SU-DHL-6 (cell line): Measurements from ENCODE around the gene MAGI3.

ENCODE experiments used
- H2AFZ ChIP-seq: fragments of 200-600 bp; sonication (generic); 2 replicates; pipeline ENCODE4 v1.6.1; 2014; ENCODE audit warnings: low read depth, mild to moderate bottlenecking, moderate library complexity, mixed read lengths, antibody characterized with exemption, low read length; ENCODE audit not compliant: severe bottlenecking
- H3F3A ChIP-seq: fragments of 200-600 bp; shearing (Covaris generic); 2 replicates; pipeline ENCODE4 v1.6.0; 2016; ENCODE audit warnings: antibody characterized with exemption, mild to moderate bottlenecking; ENCODE audit not compliant: insufficient read depth
- H3K27ac ChIP-seq: fragments of 200-600 bp; sonication (generic); 2 replicates; pipeline ENCODE4 v1.5.1; 2016; ENCODE audit warnings: low read depth, mild to moderate bottlenecking, low read length, moderate library complexity, mixed read lengths
- H3K27me3 ChIP-seq: fragments of 200-600 bp; sonication (generic), shearing (Covaris generic); 2 replicates; pipeline ENCODE4 v1.6.0; 2014; ENCODE audit warnings: mild to moderate bottlenecking, low read length
- H3K36me3 ChIP-seq: fragments of 200-600 bp; sonication (generic); 2 replicates; pipeline ENCODE4 v1.6.1; 2014; ENCODE audit warnings: mild to moderate bottlenecking, low read length, mixed read lengths
- H3K4me2 ChIP-seq: fragments of 300-600, 200-600 bp; shearing (Covaris generic), sonication (generic); 2 replicates; pipeline ENCODE4 v1.6.0; 2014; ENCODE audit warnings: low read length, low read depth, mild to moderate bottlenecking; ENCODE audit not compliant: poor library complexity, severe bottlenecking
- H3K4me3 ChIP-seq: fragments of 200-600 bp; sonication (generic); 2 replicates; pipeline ENCODE4 v1.5.1; 2014; ENCODE audit warnings: antibody characterized with exemption, low read length, mild to moderate bottlenecking, mixed read lengths; ENCODE audit not compliant: insufficient read depth, poor library complexity, severe bottlenecking
- H3K79me2 ChIP-seq: fragments of 200-600 bp; sonication (generic); 2 replicates; pipeline ENCODE4 v1.6.1; 2014; ENCODE audit warnings: mild to moderate bottlenecking, low read length, moderate library complexity; ENCODE audit not compliant: insufficient read depth
- H3K9ac ChIP-seq: fragments of 200-600 bp; sonication (generic); 2 replicates; pipeline ENCODE4 v1.7.0; 2014; ENCODE audit warnings: mild to moderate bottlenecking, low read length
- H3K9me2 ChIP-seq: fragments of 200-600 bp; sonication (generic); replicated peaks from 2 replicates; pipeline ENCODE4 v1.6.1; 2014; ENCODE audit warnings: low read length; ENCODE audit not compliant: insufficient read depth
- H3K9me3 ChIP-seq: fragments of 200-600 bp; sonication (generic); 2 replicates; pipeline ENCODE4 v1.6.1; 2014; ENCODE audit warnings: low read length, mixed read lengths; ENCODE audit not compliant: insufficient read depth
- H4K20me1 ChIP-seq: fragments of 200-600 bp; sonication (generic); 2 replicates; pipeline ENCODE4 v1.6.1; 2014; ENCODE audit warnings: low read depth, mild to moderate bottlenecking, antibody characterized with exemption, low read length, moderate library complexity, mixed read lengths
- EZH2phosphoT487 ChIP-seq: fragments of 200-600 bp; sonication (generic), shearing (Covaris generic); conservative IDR thresholded peaks from 2 replicates; pipeline ENCODE4 v1.6.1; 2018; ENCODE audit warnings: mild to moderate bottlenecking, antibody characterized with exemption, low read length, moderate library complexity, mixed read lengths
- TF ChIP-seq, protein P1 (sequence below): fragments of 200-600 bp; sonication (generic); IDR thresholded peaks from one replicate; pipeline ENCODE4 v1.5.1; 2017; ENCODE audit warnings: antibody characterized with exemption, mild to moderate bottlenecking, low read length, moderate library complexity; ENCODE audit not compliant: insufficient read depth, poor library complexity, severe bottlenecking

Gene MAGI3

DNA sequence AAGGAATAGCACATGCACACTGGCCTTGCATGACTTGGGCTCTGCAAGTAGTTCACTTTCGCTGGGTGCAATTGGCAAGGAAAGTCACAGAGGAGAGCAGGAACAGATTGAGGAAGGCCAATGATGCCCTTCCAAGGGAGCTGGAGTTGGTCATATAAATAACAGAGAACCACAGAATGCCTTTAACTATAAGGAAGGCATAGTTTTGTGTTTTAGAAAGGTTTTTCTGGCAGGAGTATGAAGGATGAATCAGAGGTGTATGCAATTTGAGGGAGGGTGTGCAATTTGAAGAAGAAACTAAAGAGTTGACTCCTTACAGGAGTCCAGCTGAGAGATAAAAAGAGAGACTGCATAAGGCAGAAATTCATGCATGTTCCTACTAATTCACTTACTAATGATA lies 256.8 kb downstream of the MAGI3 start:
- H3K9ac ChIP-seq: no peak overlapping the region
- TF ChIP-seq, protein P1, sequence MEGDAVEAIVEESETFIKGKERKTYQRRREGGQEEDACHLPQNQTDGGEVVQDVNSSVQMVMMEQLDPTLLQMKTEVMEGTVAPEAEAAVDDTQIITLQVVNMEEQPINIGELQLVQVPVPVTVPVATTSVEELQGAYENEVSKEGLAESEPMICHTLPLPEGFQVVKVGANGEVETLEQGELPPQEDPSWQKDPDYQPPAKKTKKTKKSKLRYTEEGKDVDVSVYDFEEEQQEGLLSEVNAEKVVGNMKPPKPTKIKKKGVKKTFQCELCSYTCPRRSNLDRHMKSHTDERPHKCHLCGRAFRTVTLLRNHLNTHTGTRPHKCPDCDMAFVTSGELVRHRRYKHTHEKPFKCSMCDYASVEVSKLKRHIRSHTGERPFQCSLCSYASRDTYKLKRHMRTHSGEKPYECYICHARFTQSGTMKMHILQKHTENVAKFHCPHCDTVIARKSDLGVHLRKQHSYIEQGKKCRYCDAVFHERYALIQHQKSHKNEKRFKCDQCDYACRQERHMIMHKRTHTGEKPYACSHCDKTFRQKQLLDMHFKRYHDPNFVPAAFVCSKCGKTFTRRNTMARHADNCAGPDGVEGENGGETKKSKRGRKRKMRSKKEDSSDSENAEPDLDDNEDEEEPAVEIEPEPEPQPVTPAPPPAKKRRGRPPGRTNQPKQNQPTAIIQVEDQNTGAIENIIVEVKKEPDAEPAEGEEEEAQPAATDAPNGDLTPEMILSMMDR: no peak
- TF ChIP-seq EZH2phosphoT487: no peak
- no peak overlapping the region for H3K4me3 ChIP-seq
- H3K4me2 ChIP-seq: no peak overlapping the region
- no peaks in the 10 kb centered on the region for H3K79me2 ChIP-seq
- H3K36me3 ChIP-seq: no peaks in the 10 kb centered on the region
- no peak overlapping the region for H2AFZ ChIP-seq
- H3K9me3 ChIP-seq: no peaks in the 10 kb centered on the region
- no peaks in the 10 kb centered on the region for H4K20me1 ChIP-seq
- H3F3A ChIP-seq: no peaks in the 10 kb centered on the region
- H3K9me2 ChIP-seq: no peaks in the 10 kb centered on the region
- H3K27ac ChIP-seq: no peak overlapping the region
- H3K27me3 ChIP-seq: no peaks in the 10 kb centered on the region

DNA sequence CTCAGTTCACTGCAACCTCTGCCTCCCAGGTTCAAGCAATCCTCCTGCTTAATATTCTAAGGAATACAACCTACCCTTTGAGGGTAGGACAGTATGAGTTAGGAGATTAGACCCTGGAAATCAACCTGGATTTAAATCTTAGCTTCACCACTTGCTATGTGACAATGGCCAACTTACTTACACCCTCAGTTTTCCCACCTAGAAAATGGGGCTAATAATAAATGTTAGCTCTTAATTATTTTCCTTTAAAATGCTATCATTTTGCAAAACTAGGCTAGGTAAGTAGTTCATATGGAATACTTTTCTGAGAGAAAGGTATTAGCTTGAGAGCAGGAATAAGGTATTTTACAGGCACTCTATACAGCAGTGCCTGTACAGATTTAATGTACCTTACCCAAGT lies 258.2 kb downstream of the MAGI3 start:
- no peak overlapping the region for H2AFZ ChIP-seq
- no peaks in the 10 kb centered on the region for H3K36me3 ChIP-seq
- H3K9ac ChIP-seq: no peak overlapping the region
- no peaks in the 10 kb centered on the region for H3F3A ChIP-seq
- TF ChIP-seq, protein P1: no peak
- TF ChIP-seq EZH2phosphoT487: no peak
- H3K9me2 ChIP-seq: no peaks in the 10 kb centered on the region
- no peaks in the 10 kb centered on the region for H3K27me3 ChIP-seq
- no peaks in the 10 kb centered on the region for H4K20me1 ChIP-seq
- H3K4me2 ChIP-seq: no peak overlapping the region
- no peak overlapping the region for H3K27ac ChIP-seq
- no peaks in the 10 kb centered on the region for H3K79me2 ChIP-seq
- H3K9me3 ChIP-seq: no peaks in the 10 kb centered on the region
- H3K4me3 ChIP-seq: no peak overlapping the region

DNA sequence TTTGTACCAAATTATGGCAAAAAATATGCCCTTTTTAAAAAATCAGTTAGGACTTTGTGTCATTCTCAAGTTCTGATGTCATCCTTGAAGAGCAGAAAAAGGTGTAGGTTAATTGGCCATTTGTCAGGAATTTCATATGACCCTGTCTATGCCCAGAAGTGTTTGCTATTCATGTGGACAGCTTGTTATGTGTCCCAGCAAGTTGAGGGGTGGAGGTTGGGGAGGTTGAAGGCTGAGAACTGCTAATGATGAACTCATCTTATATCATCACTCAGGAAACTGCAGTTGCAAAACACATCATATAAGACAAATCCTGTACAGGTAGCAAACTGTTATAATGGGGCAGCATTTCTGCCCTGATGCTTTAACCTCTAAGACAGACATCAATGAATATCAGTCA lies 262.5 kb downstream of the MAGI3 start:
- Histone ChIP-seq H3K9ac (no peak overlapping the region), H3K79me2 (no peaks in the 10 kb centered on the region), H3K4me2 (no peak overlapping the region), H3K4me3 (no peak overlapping the region), H2AFZ (no peak overlapping the region), H3K36me3 (no peaks in the 10 kb centered on the region), H3K9me2 (no peaks in the 10 kb centered on the region), H4K20me1 (no peaks in the 10 kb centered on the region), H3K27me3 (no peaks in the 10 kb centered on the region), H3F3A (no peaks in the 10 kb centered on the region), H3K27ac (no peak overlapping the region), H3K9me3 (no peaks in the 10 kb centered on the region)
- TF ChIP-seq, protein P1: no peak
- no peak for TF ChIP-seq EZH2phosphoT487
